H1 (cell line): Measurements from ENCODE around the gene CRYBA4. TPM values are rescaled to one million over a fixed set of nuclear protein-coding genes. Genes with fewer than 3 reads are reported as not detected.

Source experiments
- CTCF ChIA-PET: fragments of 300-600 bp; sonication (Branson Sonifier 250); formaldehyde crosslinking; loops from one replicate; lab custom pipeline; 2021; ENCODE audit not compliant: partially characterized antibody; lab: Charles Lee
- POLR2A ChIA-PET: fragments of 300-600 bp; sonication (Branson Sonifier 250); formaldehyde crosslinking; loops from one replicate; lab custom pipeline; 2021; ENCODE audit warnings: inconsistent platforms; ENCODE audit not compliant: partially characterized antibody; lab: Charles Lee
- DNase-seq, 2 experiments: peaks; one replicate each; pipeline versions ENCODE4 v3.0.0 to v3.0.0-alpha.2; 2010 to 2022; ENCODE audit warnings: low spot score in 2 of 2, low read depth in 1 of 2, mixed read lengths in 1 of 2
- FAIRE-seq: peaks from 2 replicates; lab custom pipeline; 2011; peaks lifted over from hg19 to GRCh38; lab: Jason Lieb, UNC
- H2AFZ ChIP-seq: 2 replicates; pipeline ENCODE4 v1.8.1; 2012; ENCODE audit warnings: low read length, inconsistent platforms
- H2AK5ac ChIP-seq: 2 replicates; pipeline ENCODE4 v1.6.1; 2013; ENCODE audit warnings: low read depth, low read length
- H2BK120ac ChIP-seq: replicated peaks from 2 replicates; pipeline ENCODE3; 2013; ENCODE audit warnings: low read depth, low read length, inconsistent platforms
- H2BK12ac ChIP-seq: 2 replicates; pipeline ENCODE4 v1.6.1; 2013; ENCODE audit warnings: low read depth, low read length
- H2BK15ac ChIP-seq: 2 replicates; pipeline ENCODE4 v1.6.1; 2013; ENCODE audit warnings: low read length
- H2BK20ac ChIP-seq: 2 replicates; pipeline ENCODE4 v1.6.1; 2013; ENCODE audit warnings: low read length
- H2BK5ac ChIP-seq: 2 replicates; pipeline ENCODE4 v1.6.1; 2013; ENCODE audit warnings: low read depth, low read length
- H3K14ac ChIP-seq: 2 replicates; pipeline ENCODE4 v1.6.1; 2013; ENCODE audit warnings: inconsistent platforms; ENCODE audit not compliant: insufficient read length
- H3K18ac ChIP-seq: 2 replicates; pipeline ENCODE4 v1.6.1; 2013; ENCODE audit warnings: low read length; ENCODE audit errors: extremely low read depth
- H3K23ac ChIP-seq: 2 replicates; pipeline ENCODE4 v1.6.1; 2013; ENCODE audit warnings: inconsistent platforms; ENCODE audit not compliant: insufficient read length
- H3K23me2 ChIP-seq: 2 replicates; pipeline ENCODE4 v1.6.1; 2013; ENCODE audit warnings: low read depth, low read length
- H3K27ac ChIP-seq: 2 replicates; pipeline ENCODE4 v1.6.1; 2011; ENCODE audit warnings: low read depth, low read length, inconsistent platforms
- H3K27me3 ChIP-seq, 4 experiments: replicated peaks in 1 of 4; 1 replicate in 1 of 4; 2 replicates in 3 of 4; pipeline versions ENCODE4 v1.6.1 to v1.8.1; 2011 to 2013; ENCODE audit warnings: low read length in 3 of 4, mild to moderate bottlenecking in 3 of 4, inconsistent platforms in 2 of 4, mixed read lengths in 2 of 4, moderate library complexity in 1 of 4; ENCODE audit not compliant: control insufficient read depth in 3 of 4, insufficient read depth in 3 of 4; ENCODE audit errors: extremely low read depth in 1 of 4
- H3K36me3 ChIP-seq, 4 experiments: 2 replicates each; pipeline versions ENCODE4 v1.6.1 to v1.8.1; 2011 to 2013; ENCODE audit warnings: mild to moderate bottlenecking in 4 of 4, low read length in 3 of 4, moderate library complexity in 2 of 4, control low read depth in 1 of 4, inconsistent platforms in 1 of 4; ENCODE audit not compliant: insufficient read depth in 4 of 4, control insufficient read depth in 2 of 4
- H3K4ac ChIP-seq: replicated peaks from 2 replicates; pipeline ENCODE3; 2013; ENCODE audit warnings: low read length, low read depth, mixed read lengths, inconsistent platforms; ENCODE audit not compliant: insufficient read length
- H3K4me1 ChIP-seq, 4 experiments: replicated peaks in 1 of 4; 1 replicate in 1 of 4; 2 replicates in 3 of 4; pipeline versions ENCODE4 v1.6.1 to v1.8.1; 2011 to 2013; ENCODE audit warnings: low read length in 3 of 4, inconsistent platforms in 2 of 4, mixed read lengths in 1 of 4; ENCODE audit not compliant: insufficient read depth in 4 of 4, control insufficient read depth in 3 of 4
- H3K4me2 ChIP-seq, 2 experiments: 2 replicates each; pipeline versions ENCODE4 v1.6.1 to v1.8.1; 2011 to 2013; ENCODE audit warnings: low read depth in 2 of 2, low read length in 2 of 2, control low read depth in 1 of 2, inconsistent platforms in 1 of 2, mild to moderate bottlenecking in 1 of 2; ENCODE audit not compliant: insufficient read depth in 1 of 2
- H3K4me3 ChIP-seq, 4 experiments: fragments of 200-600, 300-600 bp in 1 of 4; sonication (generic), shearing (Covaris generic), sonication (Bioruptor Twin) in 1 of 4; 2 replicates each; pipeline versions ENCODE4 v1.5.1 to v1.8.1; 2011 to 2016; ENCODE audit warnings: low read length in 4 of 4, low read depth in 3 of 4, control low read depth in 2 of 4, inconsistent platforms in 2 of 4, mild to moderate bottlenecking in 2 of 4, mixed read lengths in 1 of 4, moderate library complexity in 1 of 4; ENCODE audit not compliant: insufficient read depth in 2 of 4; ENCODE audit errors: extremely low read depth in 1 of 4
- H3K56ac ChIP-seq: replicated peaks from 2 replicates; pipeline ENCODE3; 2013; ENCODE audit warnings: low read depth, mild to moderate bottlenecking, mixed read lengths, low read length, inconsistent platforms; ENCODE audit not compliant: insufficient read length
- H3K79me1 ChIP-seq: 2 replicates; pipeline ENCODE4 v1.6.1; 2013; ENCODE audit warnings: low read depth, low read length, control low read depth
- H3K79me2 ChIP-seq, 2 experiments: 2 replicates each; pipeline versions ENCODE4 v1.6.1 to v1.8.1; 2012 to 2013; ENCODE audit warnings: low read length in 2 of 2, mild to moderate bottlenecking in 2 of 2, inconsistent platforms in 1 of 2; ENCODE audit not compliant: insufficient read depth in 2 of 2, control insufficient read depth in 1 of 2
- H3K9ac ChIP-seq, 4 experiments: replicated peaks in 1 of 4; 1 replicate in 1 of 4; 2 replicates in 3 of 4; pipeline versions ENCODE4 v1.6.1 to v1.8.1; 2011 to 2013; ENCODE audit warnings: low read depth in 3 of 4, low read length in 3 of 4, control low read depth in 2 of 4, mild to moderate bottlenecking in 2 of 4, moderate library complexity in 2 of 4, inconsistent platforms in 1 of 4; ENCODE audit errors: extremely low read depth in 1 of 4
- H3K9me3 ChIP-seq, 2 experiments: 2 replicates each; pipeline versions ENCODE4 v1.6.1 to v1.8.1; 2012 to 2013; ENCODE audit warnings: mild to moderate bottlenecking in 2 of 2, moderate library complexity in 2 of 2, control low read depth in 1 of 2, inconsistent platforms in 1 of 2, low read depth in 1 of 2, low read length in 1 of 2, mixed read lengths in 1 of 2; ENCODE audit not compliant: insufficient read depth in 2 of 2
- H4K20me1 ChIP-seq, 2 experiments: replicated peaks in 1 of 2; 2 replicates each; pipeline versions ENCODE3 to v1.8.1; 2011 to 2013; ENCODE audit warnings: inconsistent platforms in 2 of 2, low read length in 2 of 2, mild to moderate bottlenecking in 1 of 2; ENCODE audit not compliant: insufficient read depth in 2 of 2, control insufficient read depth in 1 of 2
- H4K5ac ChIP-seq: 2 replicates; pipeline ENCODE4 v1.6.1; 2013; ENCODE audit warnings: low read length, low read depth, mixed read lengths, inconsistent platforms; ENCODE audit not compliant: insufficient read length
- H4K8ac ChIP-seq: 2 replicates; pipeline ENCODE4 v1.8.0; 2013; ENCODE audit warnings: mild to moderate bottlenecking, moderate library complexity, low read length, inconsistent platforms; ENCODE audit not compliant: insufficient read depth; ENCODE audit errors: extremely low read depth
- H4K91ac ChIP-seq: replicated peaks from 2 replicates; pipeline ENCODE3; 2013; ENCODE audit warnings: low read length, mixed read lengths, inconsistent platforms; ENCODE audit not compliant: insufficient read length
- CTCF ChIP-seq, 3 experiments: IDR thresholded peaks; 1 replicate in 2 of 3; 2 replicates in 1 of 3; pipeline versions ENCODE4 v1.5.1 to v1.6.1; 2011; ENCODE audit warnings: low read length in 3 of 3, mild to moderate bottlenecking in 3 of 3, inconsistent platforms in 2 of 3, low read depth in 1 of 3, moderate library complexity in 1 of 3; ENCODE audit not compliant: insufficient read depth in 1 of 3; ENCODE audit errors: control extremely low read depth in 1 of 3
- EZH2 ChIP-seq: fragments of 200-600 bp; sonication (generic); IDR thresholded peaks from 2 replicates; pipeline ENCODE4 v1.7.1; 2012; ENCODE audit warnings: low read depth, mild to moderate bottlenecking, moderate library complexity, low read length, inconsistent platforms; ENCODE audit not compliant: severe bottlenecking
- NRF1 ChIP-seq: IDR thresholded peaks from 2 replicates; pipeline ENCODE4 v1.6.1; 2011; ENCODE audit warnings: mild to moderate bottlenecking, low read depth, low read length, improper control_type of control experiment
- RBBP5 ChIP-seq: IDR thresholded peaks from 2 replicates; pipeline ENCODE4 v1.7.1; 2012; ENCODE audit warnings: low read depth, mild to moderate bottlenecking, inconsistent platforms, low read length, moderate library complexity, borderline replicate concordance
- WGBS, 2 experiments: shearing (Covaris generic) in 1 of 2; methylation state at CpG; one replicate each; pipeline versions ENCODE4 v1.1.6 to v1.1.7; 2013 to 2015; ENCODE audit warnings: low lambda C conversion rate in 2 of 2, mixed read lengths in 2 of 2, inconsistent platforms in 1 of 2, low coverage in 1 of 2, missing lambda C conversion rate in 1 of 2; ENCODE audit not compliant: insufficient replicate concordance in 2 of 2, insufficient coverage in 1 of 2, insufficient read length in 1 of 2; ENCODE audit errors: extremely low coverage in 1 of 2, missing lambda C conversion rate in 1 of 2; 5-methylcytosine and 5-hydroxymethylcytosine counted together
- polyA plus RNA-seq, 7 experiments: library from polyadenylated mRNA; depleted of rRNA in 3 of 7; stranded (reverse) in 5 of 7; unstranded in 2 of 7; fragments of >200 nt in 5 of 7; fragments of 200-250 nt in 2 of 7; gene quantifications; 1 replicate in 5 of 7; 2 replicates in 1 of 7; 4 replicates in 1 of 7; pipeline versions ENCODE4 v1.2.1 to v1.2.3, GENCODE V29; 2011 to 2013; ENCODE audit warnings: missing spikeins in 2 of 7, mixed read lengths in 2 of 7
- total RNA-seq: library from RNA; stranded (reverse); fragmentation: NEBNext Ultra II Directional; extraction: Animal tissue kit (Norgen Biotek cat#: 25700); gene quantifications from 2 replicates; pipeline ENCODE4 v1.2.1, GENCODE V29; 2021

CRYBA4 gene
- total and polyA plus RNA-seq, 2 of the 8 experiments (the other 6 are each of a cell fraction or from before 2014, with no cell fraction given) = 0.67 to 3.1 TPM

DNA sequence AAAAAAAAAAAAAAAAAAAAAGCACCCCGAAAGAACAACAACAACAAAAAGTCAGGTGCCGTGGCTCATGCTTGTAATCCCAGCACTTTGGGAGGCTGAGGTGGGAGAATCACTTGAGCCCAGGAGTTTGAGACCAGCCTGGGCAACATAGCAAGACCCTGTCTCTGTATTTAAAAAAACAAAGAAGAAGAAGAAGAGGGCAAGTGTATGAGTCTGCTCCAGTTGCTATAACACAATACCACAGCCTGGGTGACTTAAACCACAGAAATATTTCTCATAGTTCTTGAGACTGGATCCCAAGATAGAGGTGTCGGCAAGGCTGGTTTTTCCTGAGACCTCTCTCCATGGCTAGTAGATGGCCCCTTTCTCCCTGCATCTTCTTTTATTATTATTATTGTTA lies 12.4 kb downstream of the CRYBA4 start:
- WGBS, 2 experiments = 100% methylated on average over 3 of the region's 3 CpGs; no CpG with 5 or more reads in 1 of the 2 experiments
- Histone ChIP-seq H2BK20ac (no peak overlapping the region), H3K36me3 (no peaks in the 10 kb centered on the region), H3K23me2 (no peaks in the 10 kb centered on the region), H3K4me2 (no peak overlapping the region), H3K4me3 (no peak overlapping the region), H2AFZ (no peak overlapping the region), H4K5ac (no peak overlapping the region), H3K27me3 (no peaks in the 10 kb centered on the region), H3K79me2 (no peaks in the 10 kb centered on the region), H2BK15ac (no peak overlapping the region), H3K79me1 (no peaks in the 10 kb centered on the region), H3K27ac (no peak overlapping the region), H3K4me1 (no peaks in the 10 kb centered on the region), H3K23ac (no peak overlapping the region), H2BK120ac (no peak overlapping the region), H2BK12ac (no peak overlapping the region), H4K20me1 (no peaks in the 10 kb centered on the region), H2BK5ac (no peak overlapping the region), H4K91ac (no peak overlapping the region), H3K4ac (no peak overlapping the region), H4K8ac (no peak overlapping the region), H3K18ac (no peak overlapping the region), H3K9ac (no peak overlapping the region), H2AK5ac (no peak overlapping the region), H3K56ac (no peak overlapping the region), H3K9me3 (no peaks in the 10 kb centered on the region), H3K14ac (no peak overlapping the region)
- DNase-seq (no peak), FAIRE-seq (no peak)
- ChIA-PET CTCF (interaction anchor here (0.6 to 2.1 kb wide), 4 partner anchors 10 to 48 kb away, joined by 3 to 14 read pairs (median 4); no protein-coding TSS in a partner anchor), POLR2A (interaction anchor here (1.5 kb wide), 1 partner anchor 74 kb away, joined by 3 read pairs; no protein-coding TSS in a partner anchor)
- no peak for TF ChIP-seq EZH2
- TF ChIP-seq CTCF (IDR thresholded peaks at IDR 0.05; ENCODE audit: control extremely low read depth in 1 of 3, insufficient read depth in 1 of 3, low read depth in 1 of 3, low read length in 3 of 3) = no peak
- TF ChIP-seq NRF1 = no peak
- TF ChIP-seq RBBP5 = no peak
